Body of pancreas (tissue), 4 donors: ENCODE results near the gene GNAI1.

Experiments
- POLR2A ChIP-seq, 3 donors: fragments of 450-650 bp; IDR thresholded peaks; one replicate each; pipeline ENCODE4 v1.6.1; 2016; ENCODE audit warnings: antibody characterized with exemption in 3 of 3, mild to moderate bottlenecking in 2 of 3
- TF ChIP-seq, protein P1 (sequence below), 7 experiments: fragments of 450-650 bp in 4 of 7; fragments of 200-600 bp in 3 of 7; sonication (generic) in 3 of 7; IDR thresholded peaks; one replicate each; pipeline ENCODE4 v1.5.1; 2016 to 2019; ENCODE audit warnings: antibody characterized with exemption in 7 of 7

DNA sequence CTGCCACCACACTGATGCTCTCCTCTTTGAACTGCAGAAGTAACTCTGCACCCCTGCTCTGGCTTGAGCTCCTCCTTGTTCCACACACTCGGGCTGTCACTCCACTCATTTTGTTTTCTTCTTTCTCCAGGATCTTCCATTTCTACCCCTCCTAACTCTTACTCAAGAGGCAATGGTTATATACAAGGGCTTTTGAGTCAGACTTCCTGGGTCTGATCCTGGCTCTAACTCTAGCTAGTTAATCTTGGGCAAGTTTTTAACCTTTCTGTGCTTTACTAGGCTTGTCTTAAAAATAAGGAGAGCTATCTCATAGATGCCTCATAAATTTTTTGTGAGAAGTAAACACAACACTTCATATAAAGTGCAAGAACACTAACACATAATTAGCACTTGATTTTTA, 45.3 kb upstream of the GNAI1 start:
- TF ChIP-seq, protein P1, sequence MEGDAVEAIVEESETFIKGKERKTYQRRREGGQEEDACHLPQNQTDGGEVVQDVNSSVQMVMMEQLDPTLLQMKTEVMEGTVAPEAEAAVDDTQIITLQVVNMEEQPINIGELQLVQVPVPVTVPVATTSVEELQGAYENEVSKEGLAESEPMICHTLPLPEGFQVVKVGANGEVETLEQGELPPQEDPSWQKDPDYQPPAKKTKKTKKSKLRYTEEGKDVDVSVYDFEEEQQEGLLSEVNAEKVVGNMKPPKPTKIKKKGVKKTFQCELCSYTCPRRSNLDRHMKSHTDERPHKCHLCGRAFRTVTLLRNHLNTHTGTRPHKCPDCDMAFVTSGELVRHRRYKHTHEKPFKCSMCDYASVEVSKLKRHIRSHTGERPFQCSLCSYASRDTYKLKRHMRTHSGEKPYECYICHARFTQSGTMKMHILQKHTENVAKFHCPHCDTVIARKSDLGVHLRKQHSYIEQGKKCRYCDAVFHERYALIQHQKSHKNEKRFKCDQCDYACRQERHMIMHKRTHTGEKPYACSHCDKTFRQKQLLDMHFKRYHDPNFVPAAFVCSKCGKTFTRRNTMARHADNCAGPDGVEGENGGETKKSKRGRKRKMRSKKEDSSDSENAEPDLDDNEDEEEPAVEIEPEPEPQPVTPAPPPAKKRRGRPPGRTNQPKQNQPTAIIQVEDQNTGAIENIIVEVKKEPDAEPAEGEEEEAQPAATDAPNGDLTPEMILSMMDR (IDR thresholded peaks at IDR 0.05), result no peak
- no peak for TF ChIP-seq POLR2A (IDR thresholded peaks at IDR 0.05)
